ENCODE measurements around the gene ZFHX3. TPM values are rescaled to one million over a fixed set of nuclear protein-coding genes. Genes with fewer than 3 reads are reported as not detected.

The ZFHX3 gene
- total and polyA plus RNA-seq, 3 donors from 2014 or later, result 3.3 to 19.9 (median 15.7) TPM

- intact Hi-C loops (cut with DNase I; ENCODE audit: low total_unique reads), result no loop called here
- H3K36me3 ChIP-seq (ENCODE audit: low read depth, missing control alignments), result no peaks in the 10 kb centered on the region
- no peak overlapping the region for H3K27ac ChIP-seq
- H3K27me3 ChIP-seq, result no peaks in the 10 kb centered on the region
- 95 to 100% methylated on average over 1 of the region's 1 CpG for WGBS, 2 donors
- peaks cover 11% of the 10 kb centered on the region for H3K4me1 ChIP-seq
- no peak for DNase-seq
- no peaks in the 10 kb centered on the region for H3K9me3 ChIP-seq
- TF ChIP-seq CTCF (IDR thresholded peaks at IDR 0.05) (no peak), POLR2A (IDR thresholded peaks at IDR 0.05) (no peak)
- no peak overlapping the region for H3K4me3 ChIP-seq
These were observed 195.5 kb downstream of the ZFHX3 start for GRCh38 chr16:72852421-72852820.

GRCh38 chr16:72850853-72851252, 197.1 kb downstream of the ZFHX3 start:
- Histone ChIP-seq H3K27ac (peak overlapping the region in 1 of 2 donors; percentile 24), H3K27me3 (no peaks in the 10 kb centered on the region), H3K36me3 (ENCODE audit: low read depth, missing control alignments) (no peaks in the 10 kb centered on the region), H3K9me3 (no peaks in the 10 kb centered on the region), H3K4me1 (peaks cover 14% of the 10 kb centered on the region), H3K4me3 (no peak overlapping the region)
- DNase-seq, result no peak
- intact Hi-C loops (cut with DNase I; ENCODE audit: low total_unique reads), result no loop called here
- TF ChIP-seq POLR2A (IDR thresholded peaks at IDR 0.05), result no peak
- 72 to 74% methylated on average over 6 of the region's 6 CpGs for WGBS, 2 donors

GRCh38 chr16:72850021-72850420, 197.9 kb downstream of the ZFHX3 start:
- WGBS, 2 donors, result 97 to 100% methylated on average over 4 of the region's 4 CpGs
- Histone ChIP-seq H3K4me1 (peaks cover 14% of the 10 kb centered on the region), H3K36me3 (ENCODE audit: low read depth, missing control alignments) (no peaks in the 10 kb centered on the region), H3K27ac (no peak overlapping the region), H3K4me3 (no peak overlapping the region), H3K9me3 (no peaks in the 10 kb centered on the region), H3K27me3 (no peaks in the 10 kb centered on the region)
- intact Hi-C loops (cut with DNase I; ENCODE audit: low total_unique reads), result no loop called here
- no peak for DNase-seq
- no peak for TF ChIP-seq POLR2A (IDR thresholded peaks at IDR 0.05)
- TF ChIP-seq CTCF (IDR thresholded peaks at IDR 0.05), result no peak

- intact Hi-C loops (cut with DNase I; ENCODE audit: low total_unique reads), result no loop called here
These were observed 198.9 kb downstream of the ZFHX3 start for GRCh38 chr16:72848759-72849664.

More at GRCh38 chr16:72848759-72849664, 198.9 kb downstream of the ZFHX3 start:
- WGBS, 2 donors, result 40 to 54% methylated on average over 24 of the region's 24 CpGs
- TF ChIP-seq POLR2A (IDR thresholded peaks at IDR 0.05) (no peak), CTCF (IDR thresholded peaks at IDR 0.05) (no peak)
- DNase-seq, result peak; percentile 86
- Histone ChIP-seq H3K4me3 (no peak overlapping the region), H3K9me3 (no peaks in the 10 kb centered on the region), H3K36me3 (ENCODE audit: low read depth, missing control alignments) (no peaks in the 10 kb centered on the region), H3K27me3 (no peaks in the 10 kb centered on the region), H3K27ac (peak overlapping the region in 1 of 2 donors; percentile 24), H3K4me1 (peaks cover 14% of the 10 kb centered on the region)

Data from testis (tissue), 3 donors.